NCI-H748 (cell line): Measurements from ENCODE around the gene TRIM46.

Experiments used
- DNase-seq: peaks from one replicate; lab custom pipeline; 2025; ENCODE audit not compliant: unreplicated experiment; lab: John Stamatoyannopoulos, UW

The TRIM46 gene

DNA sequence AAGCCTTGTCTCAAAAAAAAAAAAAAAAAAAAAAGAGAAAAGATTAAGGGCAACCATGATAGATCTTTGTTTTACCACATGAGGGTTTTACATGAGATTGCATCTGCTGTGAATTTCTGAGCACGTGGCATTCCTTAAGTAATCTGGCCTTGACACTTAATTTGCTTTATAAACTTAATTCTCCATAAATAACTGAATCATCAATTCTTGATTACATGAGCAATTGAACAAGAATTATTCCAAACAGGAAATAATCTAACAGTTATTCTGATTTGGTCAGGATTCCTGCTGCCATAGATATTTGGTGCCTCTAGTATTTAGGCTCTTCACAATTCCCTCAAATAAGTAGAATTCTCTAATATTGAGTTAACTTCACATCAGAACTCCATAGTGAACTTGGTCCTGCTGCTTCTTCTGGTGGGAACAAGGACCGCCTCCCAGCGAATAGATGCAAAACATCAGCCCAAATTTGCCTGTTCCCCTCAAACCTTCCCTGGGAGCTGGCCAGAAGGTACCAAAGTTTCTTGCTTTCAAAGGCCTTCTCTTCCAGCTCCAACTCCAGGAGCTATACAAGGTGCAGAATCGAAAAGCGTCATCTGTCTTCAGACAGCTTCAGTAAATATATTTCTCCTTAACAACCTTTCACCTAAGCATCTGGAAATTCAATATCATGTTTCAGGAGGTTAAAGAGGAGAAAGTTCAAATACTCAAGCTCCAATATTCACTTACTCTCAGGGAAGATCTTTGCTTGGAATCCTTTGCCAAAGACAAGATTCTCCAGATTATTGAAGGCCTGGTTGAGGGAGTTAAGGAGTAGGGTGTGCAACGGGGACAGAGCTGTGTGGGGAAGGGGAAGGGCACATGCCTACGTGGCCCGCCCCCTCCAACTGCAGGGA lies 1.6 kb upstream of the TRIM46 start:
- DNase-seq, result no peak

DNA sequence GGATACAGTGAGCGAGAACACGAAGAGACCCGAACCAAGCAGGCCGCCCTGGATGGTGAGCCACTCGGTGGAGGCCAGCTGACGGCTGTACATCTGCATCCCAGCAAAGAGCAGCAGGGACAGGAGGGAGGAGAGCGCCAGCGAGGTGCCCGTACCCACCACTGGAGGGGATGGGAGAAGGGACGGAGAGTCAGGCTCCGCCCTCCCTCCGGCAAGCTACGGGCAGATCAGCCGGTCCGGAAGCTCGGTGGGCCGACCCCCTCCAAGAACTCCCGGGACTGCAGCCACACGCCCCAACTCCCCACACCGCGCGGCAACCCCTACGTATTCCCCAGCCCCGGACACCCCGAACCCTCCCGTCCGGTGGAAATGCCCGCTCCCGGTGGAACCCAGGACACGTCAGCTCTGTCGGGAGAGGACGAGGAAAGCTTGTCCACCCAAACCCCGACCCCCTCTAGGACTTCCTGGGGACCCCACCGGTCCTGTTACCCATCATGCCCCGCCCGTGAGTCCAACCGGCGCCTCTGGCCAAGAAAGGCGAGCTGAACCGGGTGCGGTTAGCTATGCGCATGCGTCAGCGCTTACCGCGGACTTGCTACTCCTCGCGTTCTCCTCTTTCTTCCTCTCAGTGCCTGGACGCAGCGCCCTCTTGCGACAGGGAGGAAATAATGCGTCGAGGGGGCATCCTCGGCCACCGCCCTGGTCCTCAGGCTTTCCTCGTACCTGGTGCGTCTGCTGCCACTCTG lies 744 bp upstream of the TRIM46 start, which contains the start of gene KRTCAP2:
Gene KRTCAP2 (minus strand): TSS at position 573 of the 746 bp plus-strand sequence. CDS start 80 bp downstream, at position 493.
- DNase-seq, result peak; percentile 97

DNA sequence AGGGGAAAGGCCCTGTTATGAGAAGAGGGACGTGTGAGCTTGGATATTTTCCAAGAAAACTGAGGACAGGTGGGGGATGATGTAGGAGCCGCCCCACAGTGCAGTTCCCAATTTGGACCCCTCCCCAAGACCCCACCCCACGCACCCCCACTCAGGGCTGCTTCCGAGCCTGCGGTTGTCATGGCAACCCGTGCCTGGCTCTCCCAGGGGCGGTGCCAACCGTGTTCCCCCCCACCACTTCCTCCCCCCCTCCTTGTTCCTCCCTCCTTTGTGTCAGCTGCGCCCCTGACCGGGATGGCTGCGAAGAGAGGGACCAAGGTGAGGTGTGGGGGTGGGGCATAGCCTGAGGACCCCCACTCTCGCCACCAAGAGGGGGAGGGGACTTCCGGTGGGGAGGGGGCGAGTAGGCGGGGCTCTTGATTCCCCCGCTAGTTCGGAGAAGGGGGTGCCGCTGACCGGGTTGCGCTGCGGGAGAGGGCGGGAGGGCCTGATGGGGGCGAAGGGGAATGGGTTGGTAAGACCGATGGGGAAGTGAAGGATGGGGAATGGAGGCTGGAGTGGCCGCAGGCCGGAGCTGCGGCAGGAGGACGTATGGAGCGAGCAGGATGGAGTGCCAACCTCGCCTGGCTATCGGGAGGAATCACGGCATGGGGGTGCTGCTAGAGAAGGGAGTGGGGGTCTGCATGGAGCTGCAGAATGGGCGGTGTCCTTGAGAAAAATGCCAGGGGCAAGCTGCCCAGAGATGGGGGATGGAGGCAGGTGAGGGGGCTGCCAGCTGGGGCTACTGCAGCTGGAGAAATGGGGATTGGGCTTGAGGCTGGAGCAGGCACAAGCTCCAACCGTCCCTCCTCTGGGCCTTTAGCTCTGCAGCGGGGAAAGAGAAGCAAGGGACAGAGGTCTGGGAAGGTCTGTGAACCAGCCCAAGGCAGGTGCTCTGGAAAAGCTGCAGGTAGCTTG lies 953 bp downstream of the TRIM46 start:
- peak; percentile 92 for DNase-seq

DNA sequence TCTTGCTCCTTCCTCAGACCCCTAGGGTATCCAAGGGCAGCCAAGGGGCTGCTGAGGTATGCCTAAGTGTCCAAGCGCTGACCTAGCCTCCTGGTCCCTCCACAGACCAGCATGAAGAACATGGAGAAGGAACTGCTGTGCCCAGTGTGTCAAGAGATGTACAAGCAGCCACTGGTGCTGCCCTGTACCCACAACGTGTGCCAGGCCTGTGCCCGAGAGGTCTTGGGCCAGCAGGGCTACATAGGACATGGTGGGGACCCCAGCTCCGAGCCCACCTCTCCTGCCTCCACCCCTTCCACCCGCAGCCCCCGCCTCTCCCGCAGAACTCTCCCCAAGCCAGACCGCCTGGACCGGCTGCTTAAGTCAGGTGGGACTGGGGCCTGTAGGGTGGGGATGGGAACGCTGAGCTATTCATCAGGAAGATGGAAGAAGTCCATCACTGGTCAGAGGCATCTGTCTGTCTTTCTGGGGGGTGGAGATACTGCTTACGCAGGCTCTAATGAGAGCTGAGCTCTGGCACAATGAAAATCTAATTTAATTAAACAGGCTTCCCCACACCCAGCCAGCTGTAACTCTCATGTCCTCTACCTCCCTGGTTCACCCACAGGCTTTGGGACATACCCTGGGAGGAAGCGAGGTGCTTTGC lies 1.8 kb downstream of the TRIM46 start:
- no peak for DNase-seq

DNA sequence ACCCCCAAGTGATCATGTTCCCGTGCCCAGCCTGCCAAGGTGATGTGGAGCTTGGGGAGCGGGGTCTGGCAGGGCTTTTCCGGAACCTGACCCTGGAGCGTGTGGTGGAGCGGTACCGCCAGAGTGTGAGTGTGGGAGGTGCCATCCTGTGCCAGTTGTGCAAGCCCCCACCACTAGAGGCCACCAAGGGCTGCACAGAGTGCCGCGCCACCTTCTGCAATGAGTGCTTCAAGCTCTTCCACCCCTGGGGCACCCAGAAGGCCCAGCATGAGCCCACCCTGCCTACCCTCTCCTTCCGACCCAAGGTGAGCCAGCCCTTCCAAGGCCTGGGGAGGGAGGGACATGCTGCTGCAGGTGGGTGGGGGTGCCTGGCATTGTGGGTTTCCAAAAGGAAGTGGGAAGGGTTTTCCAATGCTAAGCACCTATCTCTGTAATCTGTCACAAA lies 2.3 kb downstream of the TRIM46 start:
- DNase-seq, result peak; percentile 40

DNA sequence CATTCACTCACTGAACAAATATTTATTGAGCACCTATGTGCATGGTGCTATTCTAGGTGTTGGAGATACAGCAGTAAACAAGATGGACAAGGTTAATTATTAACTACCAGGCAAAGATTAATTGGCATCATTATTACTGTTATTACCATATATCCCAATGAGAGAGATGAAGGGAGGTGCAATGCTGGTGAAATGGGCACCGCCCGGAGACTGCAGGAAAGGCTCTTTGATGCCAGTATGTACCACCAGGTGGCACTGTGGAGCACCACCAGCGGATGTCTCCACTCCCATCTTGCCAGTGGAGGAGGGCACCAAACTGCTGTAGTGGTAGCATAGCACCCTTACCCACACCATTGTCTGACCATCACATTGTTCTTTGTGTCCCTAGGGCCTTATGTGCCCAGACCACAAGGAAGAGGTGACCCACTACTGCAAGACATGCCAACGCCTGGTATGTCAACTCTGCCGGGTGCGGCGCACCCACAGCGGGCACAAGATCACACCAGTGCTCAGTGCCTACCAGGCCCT lies 3.0 kb downstream of the TRIM46 start:
- peak; percentile 75 for DNase-seq

DNA sequence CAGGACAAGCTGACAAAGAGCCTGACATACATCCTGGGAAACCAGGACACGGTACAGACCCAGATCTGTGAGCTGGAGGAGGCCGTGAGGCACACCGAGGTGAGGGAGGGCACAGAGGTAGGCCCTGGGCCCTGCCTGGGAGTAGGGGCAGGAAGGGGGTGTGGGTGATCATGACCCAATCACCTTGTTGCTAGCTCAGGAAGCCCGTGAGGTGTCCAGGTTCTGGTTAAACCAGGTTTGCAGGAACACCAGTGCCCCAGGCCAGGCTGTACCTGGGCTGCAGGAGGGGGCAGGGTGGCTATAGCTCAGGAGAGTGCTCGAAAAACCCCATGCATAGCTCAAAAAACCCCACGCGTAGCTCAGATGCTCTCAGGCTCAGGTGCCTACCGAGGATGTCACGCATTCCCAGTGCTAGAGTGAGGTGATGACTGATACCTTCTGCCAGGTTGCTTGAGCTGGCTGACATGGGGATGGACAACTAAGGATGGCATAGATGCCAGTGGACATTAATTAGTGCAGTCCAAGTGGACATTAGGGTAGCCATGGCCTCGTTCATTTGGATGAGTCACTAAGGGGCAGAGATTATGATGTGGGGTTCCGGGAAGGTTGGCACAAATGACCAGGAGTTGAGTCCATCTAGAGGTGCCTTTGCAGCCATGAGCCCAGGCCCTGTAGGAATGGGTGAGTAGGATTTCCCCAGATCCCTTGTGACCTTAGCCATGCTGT lies 3.7 kb downstream of the TRIM46 start:
- no peak for DNase-seq

DNA sequence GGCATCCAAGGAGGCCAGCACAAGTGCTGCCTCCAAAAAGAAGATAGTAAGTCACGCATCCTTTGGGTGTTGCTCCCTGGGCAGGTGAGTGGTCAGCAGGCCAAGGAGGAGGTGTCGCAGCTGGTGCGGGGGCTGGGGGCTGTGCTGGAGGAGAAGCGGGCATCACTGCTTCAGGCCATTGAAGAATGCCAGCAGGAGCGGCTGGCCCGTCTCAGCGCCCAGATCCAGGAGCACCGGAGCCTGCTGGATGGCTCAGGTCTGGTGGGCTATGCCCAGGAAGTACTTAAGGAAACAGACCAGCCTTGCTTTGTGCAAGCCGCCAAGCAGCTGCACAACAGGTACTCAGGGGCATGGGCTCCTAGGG lies 4.3 kb downstream of the TRIM46 start:
- no peak for DNase-seq

DNA sequence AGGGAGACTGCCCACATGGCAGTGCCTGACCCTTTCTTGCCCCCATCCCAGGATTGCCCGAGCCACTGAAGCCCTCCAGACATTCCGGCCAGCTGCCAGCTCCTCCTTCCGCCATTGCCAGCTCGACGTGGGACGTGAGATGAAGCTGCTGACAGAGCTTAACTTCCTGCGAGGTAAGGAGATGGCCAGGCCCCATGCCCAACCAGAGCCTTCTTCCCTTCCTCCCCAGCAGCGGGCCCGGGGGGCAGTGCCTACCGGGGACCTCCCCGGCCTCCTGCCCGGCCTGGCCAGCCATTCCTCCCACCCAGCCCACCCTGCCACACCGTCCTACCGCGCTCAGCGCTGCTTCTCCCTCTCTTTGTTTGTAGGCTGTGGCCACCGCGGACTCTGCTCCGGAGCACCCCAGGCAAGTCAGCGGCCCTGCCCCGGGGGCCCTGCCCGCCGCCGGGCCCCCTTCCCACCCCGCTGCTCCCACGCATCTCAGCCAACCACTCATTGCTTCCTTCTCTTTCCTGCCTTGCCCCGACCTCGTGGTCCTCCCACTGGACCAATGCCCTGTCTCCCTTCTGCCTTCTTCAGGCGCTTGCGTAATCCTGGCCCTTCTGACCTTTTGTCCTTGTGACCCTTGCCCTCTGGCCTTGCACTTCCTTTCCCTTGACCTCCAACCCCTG lies 4.9 kb downstream of the TRIM46 start:
- no peak for DNase-seq

DNA sequence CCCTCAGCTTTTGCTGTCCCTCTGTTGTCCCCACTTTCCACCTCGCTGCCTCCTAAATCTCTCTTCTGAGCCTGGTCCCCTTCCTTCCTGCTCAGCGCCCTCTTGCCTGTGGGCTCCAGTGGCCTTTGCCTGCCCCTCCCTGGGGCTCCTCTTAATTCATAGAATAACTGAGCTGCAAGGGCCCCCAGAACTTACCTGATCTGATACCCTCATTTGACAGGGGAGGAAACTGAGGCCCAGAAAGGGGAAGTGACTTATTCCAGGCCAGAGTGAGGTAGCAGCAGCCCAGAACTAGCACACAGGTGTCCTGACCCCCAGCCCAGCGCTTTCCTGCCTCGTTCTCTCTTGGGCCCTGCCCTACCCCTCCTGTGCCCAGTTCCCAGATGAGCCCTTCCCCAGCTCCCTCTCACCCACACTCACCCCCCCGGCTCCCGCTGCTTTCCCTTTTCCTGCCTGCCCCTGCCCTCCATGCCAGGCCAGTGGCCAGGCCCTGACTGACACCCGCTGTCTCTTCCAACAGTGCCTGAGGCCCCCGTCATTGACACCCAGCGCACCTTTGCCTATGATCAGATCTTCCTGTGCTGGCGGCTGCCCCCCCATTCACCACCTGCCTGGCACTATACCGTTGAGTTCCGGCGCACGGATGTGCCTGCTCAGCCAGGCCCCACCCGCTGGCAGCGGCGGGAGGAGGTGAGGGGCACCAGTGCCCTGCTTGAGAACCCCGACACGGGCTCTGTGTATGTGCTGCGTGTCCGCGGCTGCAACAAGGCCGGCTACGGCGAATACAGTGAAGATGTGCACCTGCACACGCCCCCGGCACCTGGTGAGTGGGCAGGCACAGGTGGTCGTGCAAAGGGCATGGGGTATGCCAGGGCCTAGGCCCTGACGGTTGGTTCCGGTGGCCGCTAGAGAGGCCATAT lies 5.7 kb downstream of the TRIM46 start:
- DNase-seq, result no peak

DNA sequence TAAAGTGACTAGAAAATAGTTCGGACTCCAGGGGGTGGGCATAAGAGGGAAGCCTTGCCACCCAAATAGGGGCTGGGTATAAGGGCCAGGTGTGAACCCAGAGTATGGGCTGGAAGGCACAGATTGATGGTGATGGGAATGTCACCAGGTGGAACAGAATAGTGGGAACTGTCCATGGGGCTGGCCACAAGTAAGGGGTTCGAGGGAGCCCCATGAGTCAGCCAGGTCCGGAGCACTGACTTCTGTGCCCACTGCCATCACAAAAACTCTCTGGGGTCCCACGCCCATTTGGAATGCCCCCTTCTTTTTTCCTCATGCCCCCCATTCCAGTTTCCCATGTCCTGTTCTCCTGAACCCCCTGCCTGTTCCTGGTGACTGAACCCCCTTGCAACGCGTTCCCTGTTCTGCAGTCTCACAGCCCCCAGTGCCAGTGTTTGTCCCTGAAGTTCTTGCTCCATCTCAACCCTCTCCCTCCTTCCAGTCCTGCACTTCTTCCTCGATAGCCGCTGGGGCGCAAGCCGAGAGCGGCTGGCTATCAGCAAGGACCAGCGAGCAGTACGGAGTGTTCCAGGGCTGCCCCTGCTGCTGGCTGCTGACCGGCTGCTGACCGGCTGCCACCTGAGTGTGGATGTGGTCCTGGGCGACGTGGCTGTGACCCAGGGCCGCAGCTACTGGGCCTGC lies 7.9 kb downstream of the TRIM46 start:
- no peak for DNase-seq

DNA sequence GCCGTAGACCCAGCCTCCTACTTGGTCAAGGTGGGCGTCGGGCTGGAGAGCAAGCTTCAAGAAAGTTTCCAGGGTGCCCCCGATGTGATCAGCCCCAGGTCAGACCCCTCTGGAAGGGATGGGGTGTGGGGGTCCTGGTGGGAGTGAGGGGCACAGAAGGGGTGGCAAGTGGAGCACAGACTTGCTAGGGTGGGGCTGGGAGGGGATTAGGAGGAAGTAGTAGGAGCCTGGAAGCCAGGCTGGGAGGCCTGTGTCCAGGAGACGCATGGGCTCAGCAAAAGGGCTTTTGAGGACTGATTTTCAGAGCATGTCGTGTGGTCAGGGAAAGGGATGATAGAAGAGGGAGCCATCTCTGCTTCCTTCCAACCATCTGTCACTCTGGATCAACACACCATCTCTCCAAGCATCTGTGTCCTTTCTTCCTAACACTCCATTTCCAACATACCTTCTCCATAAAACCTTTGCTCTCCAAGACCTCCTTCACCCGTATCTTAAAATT lies 8.5 kb downstream of the TRIM46 start:
- DNase-seq, result no peak

DNA sequence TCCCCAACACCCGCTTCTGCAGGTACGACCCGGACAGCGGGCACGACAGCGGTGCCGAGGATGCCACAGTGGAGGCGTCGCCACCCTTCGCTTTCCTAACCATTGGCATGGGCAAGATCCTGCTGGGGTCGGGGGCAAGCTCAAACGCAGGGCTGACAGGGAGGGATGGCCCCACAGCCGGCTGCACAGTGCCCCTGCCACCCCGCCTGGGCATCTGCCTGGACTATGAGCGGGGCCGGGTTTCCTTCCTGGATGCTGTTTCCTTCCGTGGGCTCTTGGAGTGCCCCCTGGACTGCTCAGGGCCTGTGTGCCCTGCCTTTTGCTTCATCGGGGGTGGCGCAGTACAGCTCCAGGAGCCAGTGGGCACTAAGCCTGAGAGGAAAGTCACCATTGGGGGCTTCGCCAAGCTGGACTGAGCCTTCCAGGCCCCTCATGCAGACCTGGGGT lies 10.1 kb downstream of the TRIM46 start:
- no peak for DNase-seq

DNA sequence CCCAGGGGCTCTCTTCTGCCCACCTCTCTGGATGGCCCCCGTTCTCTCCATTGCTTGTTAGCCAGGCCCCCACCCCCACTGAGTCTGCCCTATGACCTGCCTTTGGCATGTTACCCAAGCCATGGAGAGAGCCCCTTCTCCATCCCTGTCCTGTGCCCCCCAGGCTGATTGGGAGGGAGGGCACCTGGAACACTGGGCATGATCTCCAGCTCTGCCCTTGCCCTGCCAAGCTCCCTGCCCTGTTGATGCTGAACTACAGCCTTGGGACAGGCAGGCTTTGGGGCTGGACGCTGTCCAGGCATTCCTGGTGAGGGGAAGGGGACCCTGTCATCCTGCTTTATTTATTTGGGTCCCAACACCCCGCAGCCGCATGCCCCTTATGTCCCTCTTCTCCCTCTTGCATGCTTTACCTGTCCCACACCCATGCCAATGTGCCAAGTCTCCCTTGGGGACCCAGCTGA lies 10.7 kb downstream of the TRIM46 start:
- DNase-seq, result no peak

DNA sequence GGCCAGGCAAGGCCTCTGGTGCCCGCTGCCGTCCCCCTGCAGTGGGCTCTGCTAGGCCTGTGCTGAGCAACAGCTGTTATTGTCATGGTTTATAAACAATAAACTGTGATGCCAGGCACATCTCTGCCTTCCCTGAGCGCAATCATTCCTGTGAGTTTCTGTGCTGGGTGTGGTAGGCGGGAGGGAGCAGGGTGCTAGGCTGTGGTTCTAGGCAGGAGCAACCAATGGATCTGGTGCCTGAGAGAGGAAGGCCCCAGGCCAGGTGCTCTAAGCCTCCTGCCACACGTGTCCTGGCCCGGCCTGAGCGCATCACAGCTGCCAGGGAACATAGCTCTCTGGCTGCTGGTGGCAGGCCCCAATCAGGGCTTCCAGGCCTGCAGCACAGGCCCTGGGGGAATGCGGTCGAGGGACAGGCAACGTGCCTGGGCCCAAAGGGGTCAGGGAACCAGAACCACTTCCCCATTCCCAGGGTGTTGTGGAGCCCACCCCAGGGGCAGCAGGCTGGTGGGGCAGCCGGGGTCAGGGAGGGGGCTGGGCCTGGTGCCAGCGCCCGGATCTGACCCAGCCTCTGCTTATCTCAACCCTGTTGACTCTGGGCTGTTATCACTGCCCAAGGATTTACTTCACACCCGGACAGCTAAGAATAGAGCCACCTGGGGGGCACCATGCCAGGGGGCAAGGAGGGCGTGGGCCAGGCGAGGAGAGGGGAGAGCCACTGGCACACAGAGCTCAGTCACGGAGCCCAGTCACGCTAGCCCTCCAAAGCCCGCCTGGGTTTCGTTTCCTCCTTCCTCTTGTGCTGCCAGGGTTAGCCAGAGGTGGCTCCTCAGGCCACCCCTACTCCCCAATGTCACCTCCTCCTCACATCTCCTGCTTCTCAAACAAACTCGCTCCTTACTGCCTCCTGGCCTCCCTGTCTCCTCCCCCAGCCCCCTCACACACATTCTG lies 11.5 kb downstream of the TRIM46 start:
- no peak for DNase-seq

DNA sequence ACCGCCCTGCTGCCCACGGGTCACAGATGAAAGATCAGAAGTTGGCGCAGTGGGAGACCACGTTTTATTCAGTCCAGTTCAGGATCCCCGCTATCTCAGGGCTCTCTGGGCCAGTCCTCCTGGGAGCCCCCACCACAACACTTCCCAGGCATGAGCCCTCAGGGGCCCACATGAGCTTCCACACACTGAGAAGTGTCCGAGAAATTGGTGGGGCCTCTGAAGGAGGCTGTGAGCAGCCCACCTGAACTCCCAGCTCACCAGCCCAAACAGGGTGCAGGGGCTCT lies 12.1 kb downstream of the TRIM46 start:
- DNase-seq, result no peak
